HepG2 (cell line): ENCODE data around the gene MYLK2. TPM values are rescaled to one million over a fixed set of nuclear protein-coding genes. Genes with fewer than 3 reads are reported as not detected.

Experiments
- MXD1 ChIP-seq: sonication (generic); formaldehyde crosslinking; IDR thresholded peaks from 2 replicates; pipeline ENCODE4 v1.4.0; 2020; ENCODE audit warnings: mild to moderate bottlenecking, missing genetic modification reagents
- SYNCRIP ChIP-seq: fragments of 200-400 bp; formaldehyde crosslinking; IDR thresholded peaks from 2 replicates; pipeline ENCODE4 v1.6.1; 2018; ENCODE audit warnings: mild to moderate bottlenecking, low read depth, low read length; ENCODE audit not compliant: insufficient read depth
- THAP9 ChIP-seq: sonication (generic); formaldehyde crosslinking; IDR thresholded peaks from 2 replicates; pipeline ENCODE4; 2020; ENCODE audit warnings: missing genetic modification reagents, mild to moderate bottlenecking, borderline replicate concordance
- YEATS2 ChIP-seq: sonication (generic); formaldehyde crosslinking; IDR thresholded peaks from 2 replicates; pipeline ENCODE4 v1.4.0; 2020; ENCODE audit warnings: missing genetic modification reagents, borderline replicate concordance
- ZBTB26 ChIP-seq: IDR thresholded peaks from 2 replicates; pipeline ENCODE4 v1.6.1; 2016; ENCODE audit warnings: missing compliant biosample characterization, missing genetic modification reagents, borderline replicate concordance
- ZBTB34 ChIP-seq: sonication (generic); formaldehyde crosslinking; IDR thresholded peaks from 2 replicates; pipeline ENCODE4 v1.8.0; 2022; ENCODE audit warnings: mild to moderate bottlenecking, missing genetic modification reagents
- ZFP37 ChIP-seq: sonication (generic); formaldehyde crosslinking; IDR thresholded peaks from 2 replicates; pipeline ENCODE4 v1.4.0; 2020; ENCODE audit warnings: missing genetic modification reagents, borderline replicate concordance
- ZNF225 ChIP-seq: sonication (generic); formaldehyde crosslinking; IDR thresholded peaks from 2 replicates; pipeline ENCODE4 v1.4.0; 2020; ENCODE audit warnings: mild to moderate bottlenecking, missing genetic modification reagents
- ZNF280B ChIP-seq: sonication (generic); formaldehyde crosslinking; IDR thresholded peaks from 2 replicates; pipeline ENCODE4 v1.5.0; 2020; ENCODE audit warnings: missing genetic modification reagents, mild to moderate bottlenecking, borderline replicate concordance
- ZNF687 ChIP-seq: sonication (generic); formaldehyde crosslinking; IDR thresholded peaks from 2 replicates; pipeline ENCODE4 v1.5.1; 2020; ENCODE audit warnings: mild to moderate bottlenecking, missing genetic modification reagents, moderate library complexity
- ZNF768 ChIP-seq: sonication (generic); formaldehyde crosslinking; IDR thresholded peaks from 2 replicates; pipeline ENCODE4 v1.4.0; 2020; ENCODE audit warnings: missing genetic modification reagents
- ZNF770 ChIP-seq: sonication (generic); formaldehyde crosslinking; IDR thresholded peaks from 2 replicates; pipeline ENCODE4 v1.5.0; 2020; ENCODE audit warnings: mild to moderate bottlenecking, missing genetic modification reagents
- polyA plus RNA-seq, 8 experiments: library from polyadenylated mRNA; depleted of rRNA in 3 of 8; stranded (reverse) in 7 of 8; unstranded in 1 of 8; fragments of >200 nt; fragmentation: Illumina TruSeq in 4 of 8; extraction: Trizol in 4 of 8; gene quantifications; 2 replicates each; pipeline versions ENCODE4 v1.2.1 to v1.2.3, GENCODE V29; 2011 to 2016; ENCODE audit warnings: low read depth in 4 of 8, missing spikeins in 1 of 8, mixed read lengths in 1 of 8; ENCODE audit not compliant: insufficient read depth in 1 of 8
- total RNA-seq, 5 experiments: library from RNA; depleted of rRNA; stranded (reverse); fragments of >200 nt; fragmentation: Illumina TruSeq; extraction: Trizol; gene quantifications; 2 replicates each; pipeline ENCODE4 v1.2.3, GENCODE V29; 2016; ENCODE audit warnings: low read depth in 1 of 5

Gene MYLK2
- total and polyA plus RNA-seq, 2 of the 13 experiments (the other 11 are each of a cell fraction or from before 2014, with no cell fraction given): 0.27 TPM; not detected in 1

- TF ChIP-seq ZNF280B (CRISPR knock-in tag): no peak
- TF ChIP-seq MXD1: no peak
- peak; percentile 48; the same call in 1 of the 2 replicates for TF ChIP-seq ZBTB26 (CRISPR knock-in tag)
- no peak for TF ChIP-seq ZBTB34
- TF ChIP-seq THAP9 (CRISPR knock-in tag): peak; percentile 35; the same call in 1 of the 2 replicates
- TF ChIP-seq ZNF770 (CRISPR knock-in tag): no peak
- peak; percentile 79; the same call in 1 of the 2 replicates for TF ChIP-seq ZNF225 (CRISPR knock-in tag)
- peak; percentile 42; the same call in 1 of the 2 replicates for TF ChIP-seq YEATS2
- no peak for TF ChIP-seq SYNCRIP
- TF ChIP-seq ZNF768 (CRISPR knock-in tag): peak; percentile 87; the same call in 1 of the 2 replicates
- peak; percentile 73 for TF ChIP-seq ZNF687
- TF ChIP-seq ZFP37 (CRISPR knock-in tag): no peak
Measured at GRCh38 chr20:31835977-31836852, 17.1 kb downstream of the MYLK2 start (continued).
